Omental fat pad (tissue), 4 donors: ENCODE data around the gene FIZ1. TPM values are rescaled to one million over a fixed set of nuclear protein-coding genes. Genes with fewer than 3 reads are reported as not detected.

Experiments used
- ATAC-seq: fragments of 150-250 bp; one replicate; pipeline ENCODE4 v1.9.1; 2016; ENCODE audit warnings: mild to moderate bottlenecking, moderate library complexity; ENCODE audit not compliant: low FRiP score
- DNase-seq: peaks from one replicate; pipeline ENCODE4 v3.0.0-alpha.2; 2019; ENCODE audit warnings: low spot score
- CTCF ChIP-seq, 3 donors: fragments of 450-650 bp; IDR thresholded peaks; one replicate each; pipeline ENCODE4 v1.5.1; 2016 to 2017; ENCODE audit warnings: antibody characterized with exemption in 3 of 3, mild to moderate bottlenecking in 3 of 3, moderate library complexity in 2 of 3
- total RNA-seq, 4 donors: library from RNA; depleted of rRNA; stranded (reverse); fragments of >200 nt; gene quantifications; one replicate each; pipeline ENCODE4 v1.1.0, GENCODE V29; 2016

Gene FIZ1, protein sequence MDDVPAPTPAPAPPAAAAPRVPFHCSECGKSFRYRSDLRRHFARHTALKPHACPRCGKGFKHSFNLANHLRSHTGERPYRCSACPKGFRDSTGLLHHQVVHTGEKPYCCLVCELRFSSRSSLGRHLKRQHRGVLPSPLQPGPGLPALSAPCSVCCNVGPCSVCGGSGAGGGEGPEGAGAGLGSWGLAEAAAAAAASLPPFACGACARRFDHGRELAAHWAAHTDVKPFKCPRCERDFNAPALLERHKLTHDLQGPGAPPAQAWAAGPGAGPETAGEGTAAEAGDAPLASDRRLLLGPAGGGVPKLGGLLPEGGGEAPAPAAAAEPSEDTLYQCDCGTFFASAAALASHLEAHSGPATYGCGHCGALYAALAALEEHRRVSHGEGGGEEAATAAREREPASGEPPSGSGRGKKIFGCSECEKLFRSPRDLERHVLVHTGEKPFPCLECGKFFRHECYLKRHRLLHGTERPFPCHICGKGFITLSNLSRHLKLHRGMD
- total RNA-seq = 1 to 10 TPM; 4.2 to 7.1 (median 5.0) TPM

DNA sequence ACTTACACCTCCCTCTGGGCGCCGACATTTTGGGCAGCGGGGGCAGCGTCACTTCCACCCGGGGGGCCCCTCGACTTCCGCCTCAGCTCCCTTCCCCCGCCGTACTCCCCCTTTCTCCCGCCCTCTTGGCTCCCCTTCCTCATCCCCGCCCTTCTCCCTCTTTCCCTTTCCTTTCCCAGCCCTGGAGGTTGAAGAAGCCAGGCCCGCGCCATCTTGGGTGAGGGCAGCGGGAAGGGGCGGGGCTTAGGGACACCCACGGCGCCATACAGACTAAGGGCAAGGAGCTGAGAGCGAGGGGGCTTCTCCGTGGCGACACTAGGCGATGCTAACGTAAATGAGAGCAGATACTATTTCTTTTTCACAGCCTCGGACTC is at the start of gene FIZ1:
Gene FIZ1 (minus strand): TSS at position 50 of the 374 bp plus-strand sequence. CDS start 1,652 bp downstream, outside the sequence.
- ATAC-seq = peak; percentile 91
- no peak for TF ChIP-seq CTCF (IDR thresholded peaks at IDR 0.05)
- peak; percentile 94 for DNase-seq

- ATAC-seq (no peak), DNase-seq (no peak)
- no peak for TF ChIP-seq CTCF (IDR thresholded peaks at IDR 0.05)
Observed at GRCh38 chr19:55648585-55649267, 49.4 kb upstream of the FIZ1 start.

DNA sequence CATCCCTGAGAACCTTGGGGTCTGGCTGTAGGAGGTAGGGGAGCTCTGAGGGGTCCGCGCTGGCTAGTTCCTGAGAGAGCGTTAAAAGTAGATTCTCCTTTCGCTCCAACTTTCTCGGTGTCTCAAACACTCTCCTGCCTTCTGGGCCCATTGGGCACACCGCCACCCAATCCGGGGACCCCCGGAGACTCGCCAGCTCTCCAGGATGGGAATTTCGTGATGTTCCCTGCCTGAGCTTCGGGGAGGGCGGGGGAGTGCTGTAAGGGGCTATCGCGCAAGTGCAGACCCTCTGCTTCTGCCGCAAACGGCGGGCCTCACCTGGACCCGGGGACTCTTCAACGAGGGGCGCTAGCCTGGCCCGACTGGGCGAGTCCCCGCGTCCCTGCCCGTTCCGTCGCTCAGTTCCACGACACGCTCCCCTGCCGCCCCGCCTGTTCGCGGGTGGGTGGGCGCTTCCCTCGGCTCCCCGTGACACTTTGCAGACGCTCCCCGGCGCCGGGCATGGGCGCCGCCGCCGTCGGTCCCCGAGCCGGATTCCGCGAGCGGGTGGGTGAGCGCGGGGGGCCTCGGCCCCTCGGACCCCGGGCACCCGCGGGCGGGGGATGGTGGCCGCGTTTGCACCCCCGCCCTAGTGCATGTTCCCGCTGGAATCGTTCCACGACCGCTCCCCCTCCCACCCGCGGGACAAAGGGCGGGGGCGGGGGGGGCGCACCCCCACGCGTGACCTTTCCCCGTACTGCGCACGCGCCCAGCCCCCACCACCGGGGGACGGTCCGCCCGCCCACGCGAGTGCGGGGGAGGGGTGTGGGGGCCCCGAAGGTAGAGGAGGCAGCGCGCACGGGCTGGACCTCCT is 48.6 kb upstream of the FIZ1 start, which contains the start of gene CCDC106:
Gene CCDC106 (plus strand): TSS at position 481 of the 853 bp plus-strand sequence. CDS start 835 bp downstream, outside the sequence.
- DNase-seq (no peak), ATAC-seq (peak; percentile 26)
- TF ChIP-seq CTCF (IDR thresholded peaks at IDR 0.05) = no peak

GRCh38 chr19:55646889-55647731 is 47.8 kb upstream of the FIZ1 start:
- no peak for TF ChIP-seq CTCF (IDR thresholded peaks at IDR 0.05)
- ATAC-seq (no peak), DNase-seq (no peak)

GRCh38 chr19:55645512-55645881 is 46.2 kb upstream of the FIZ1 start:
- TF ChIP-seq CTCF (IDR thresholded peaks at IDR 0.05) = no peak
- ATAC-seq (no peak), DNase-seq (no peak)
